HEK293 (cell line): ENCODE results near the gene CTR9.

Source experiments
- CTCF ChIA-PET: fragments of 350-600 bp; formaldehyde crosslinking; extraction: SDS; loops from one replicate; lab custom pipeline; 2021; ENCODE audit warnings: antibody characterized with exemption; lab: Yijun Ruan, JAX
- POLR2A ChIA-PET: fragments of 300-600 bp; formaldehyde crosslinking; extraction: SDS; loops from one replicate; lab custom pipeline; 2020; ENCODE audit warnings: antibody characterized with exemption, inconsistent platforms; lab: Yijun Ruan, JAX
- H3K27ac ChIP-seq: fragments of 200-500 bp; sonication (Bioruptor generic); 2 replicates; pipeline ENCODE4 v1.5.1; 2014; ENCODE audit warnings: low read depth, low read length, control low read depth, inconsistent platforms; ENCODE audit errors: extremely low read depth
- H3K36me3 ChIP-seq, 2 experiments: fragments of 200-500 bp in 1 of 2; sonication (Bioruptor generic) in 1 of 2; 1 replicate in 1 of 2; 2 replicates in 1 of 2; pipeline ENCODE4 v1.5.1; 2014 to 2017; ENCODE audit warnings: inconsistent platforms in 2 of 2, low read length in 2 of 2; ENCODE audit not compliant: control insufficient read depth in 2 of 2, insufficient read depth in 1 of 2
- H3K4me1 ChIP-seq: fragments of 200-500 bp; sonication (Bioruptor generic); 2 replicates; pipeline ENCODE4 v1.5.1; 2014; ENCODE audit warnings: mild to moderate bottlenecking, low read length, inconsistent platforms; ENCODE audit not compliant: control insufficient read depth, insufficient read depth
- H3K4me3 ChIP-seq: 2 replicates; pipeline ENCODE4 v1.5.1; 2011; ENCODE audit warnings: low read depth, mild to moderate bottlenecking, control low read depth, low read length, moderate library complexity
- H3K9me3 ChIP-seq: fragments of 200-500 bp; sonication (Bioruptor generic); 2 replicates; pipeline ENCODE4 v1.5.1; 2014; ENCODE audit warnings: low read depth, low read length, inconsistent platforms; ENCODE audit not compliant: control insufficient read depth, insufficient read depth
- CTCF ChIP-seq: fragments of 450-650 bp; formaldehyde crosslinking; IDR thresholded peaks from 2 replicates; pipeline ENCODE4 v1.5.1; 2016; ENCODE audit warnings: missing biosample characterization, missing genetic modification characterization
- EGR2 ChIP-seq: fragments of 450-650 bp; formaldehyde crosslinking; IDR thresholded peaks from 2 replicates; pipeline ENCODE4 v1.5.1; 2016; ENCODE audit warnings: low read depth, missing biosample characterization, missing genetic modification characterization
- GLIS1 ChIP-seq: fragments of 450-650 bp; formaldehyde crosslinking; IDR thresholded peaks from 2 replicates; pipeline ENCODE4 v1.5.1; 2016; ENCODE audit warnings: missing biosample characterization, missing genetic modification characterization
- GLIS2 ChIP-seq: fragments of 450-650 bp; formaldehyde crosslinking; IDR thresholded peaks from 2 replicates; pipeline ENCODE4 v1.5.1; 2016; ENCODE audit warnings: missing biosample characterization, missing genetic modification characterization
- KLF1 ChIP-seq: fragments of 450-650 bp; formaldehyde crosslinking; IDR thresholded peaks from 2 replicates; pipeline ENCODE4 v1.5.1; 2016; ENCODE audit warnings: missing biosample characterization, missing genetic modification characterization
- KLF16 ChIP-seq: fragments of 450-650 bp; formaldehyde crosslinking; IDR thresholded peaks from 2 replicates; pipeline ENCODE4 v1.5.1; 2017; ENCODE audit warnings: missing biosample characterization, missing genetic modification characterization
- PBX3 ChIP-seq: sonication (generic); formaldehyde crosslinking; IDR thresholded peaks from 2 replicates; pipeline ENCODE4 v1.8.1; 2022; ENCODE audit warnings: mild to moderate bottlenecking, moderate library complexity, missing genetic modification reagents
- TRIM28 ChIP-seq: IDR thresholded peaks from 2 replicates; pipeline ENCODE4 v1.6.1; 2011; ENCODE audit warnings: low read length, control low read depth, borderline replicate concordance
- YY1 ChIP-seq: fragments of 450-650 bp; formaldehyde crosslinking; IDR thresholded peaks from 2 replicates; pipeline ENCODE4 v1.5.1; 2018; ENCODE audit warnings: missing biosample characterization, missing genetic modification characterization
- ZBTB17 ChIP-seq: fragments of 450-650 bp; formaldehyde crosslinking; IDR thresholded peaks from 2 replicates; pipeline ENCODE4 v1.5.1; 2016; ENCODE audit warnings: missing biosample characterization, missing genetic modification characterization
- ZBTB20 ChIP-seq: fragments of 450-650 bp; formaldehyde crosslinking; IDR thresholded peaks from 2 replicates; pipeline ENCODE4 v1.5.1; 2016; ENCODE audit warnings: missing biosample characterization, missing genetic modification characterization
- ZBTB26 ChIP-seq: fragments of 450-650 bp; formaldehyde crosslinking; optimal IDR thresholded peaks from 2 replicates; pipeline ENCODE3; 2016; ENCODE audit warnings: missing biosample characterization, mild to moderate bottlenecking, missing genetic modification characterization
- ZBTB48 ChIP-seq: fragments of 450-650 bp; formaldehyde crosslinking; IDR thresholded peaks from 2 replicates; pipeline ENCODE4 v1.5.1; 2016; ENCODE audit warnings: missing biosample characterization, missing genetic modification characterization
- ZBTB7A ChIP-seq: fragments of 450-650 bp; formaldehyde crosslinking; IDR thresholded peaks from 2 replicates; pipeline ENCODE4 v1.5.1; 2016; ENCODE audit warnings: low read depth, missing biosample characterization, missing genetic modification characterization
- ZEB2 ChIP-seq: fragments of 450-650 bp; formaldehyde crosslinking; IDR thresholded peaks from 2 replicates; pipeline ENCODE4 v1.5.1; 2016; ENCODE audit warnings: missing biosample characterization, missing genetic modification characterization
- ZFHX2 ChIP-seq: fragments of 450-650 bp; formaldehyde crosslinking; conservative IDR thresholded peaks from 2 replicates; pipeline ENCODE4 v1.5.1; 2016; ENCODE audit warnings: missing biosample characterization, missing genetic modification characterization
- ZFP37 ChIP-seq: fragments of 450-650 bp; formaldehyde crosslinking; IDR thresholded peaks from 2 replicates; pipeline ENCODE4 v1.5.1; 2016; ENCODE audit warnings: missing biosample characterization, missing genetic modification characterization
- ZIC2 ChIP-seq: fragments of 450-650 bp; formaldehyde crosslinking; IDR thresholded peaks from 2 replicates; pipeline ENCODE4 v1.5.1; 2016; ENCODE audit warnings: missing biosample characterization, missing genetic modification characterization
- ZNF121 ChIP-seq: fragments of 450-650 bp; formaldehyde crosslinking; IDR thresholded peaks from 2 replicates; pipeline ENCODE4 v1.5.1; 2016; ENCODE audit warnings: missing biosample characterization, missing genetic modification characterization
- ZNF2 ChIP-seq: fragments of 450-650 bp; formaldehyde crosslinking; IDR thresholded peaks from 2 replicates; pipeline ENCODE4 v1.5.1; 2016; ENCODE audit warnings: missing biosample characterization, missing genetic modification characterization
- ZNF366 ChIP-seq: fragments of 450-650 bp; formaldehyde crosslinking; conservative IDR thresholded peaks from 2 replicates; pipeline ENCODE4 v1.5.1; 2016; ENCODE audit warnings: missing biosample characterization, missing genetic modification characterization
- ZNF529 ChIP-seq: fragments of 450-650 bp; formaldehyde crosslinking; IDR thresholded peaks from 2 replicates; pipeline ENCODE4 v1.5.1; 2017; ENCODE audit warnings: missing genetic modification characterization, missing biosample characterization; ENCODE audit not compliant: insufficient replicate concordance
- ZNF600 ChIP-seq: fragments of 450-650 bp; formaldehyde crosslinking; IDR thresholded peaks from 2 replicates; pipeline ENCODE4 v1.5.1; 2016; ENCODE audit warnings: missing biosample characterization, missing genetic modification characterization
- ZNF654 ChIP-seq: fragments of 450-650 bp; formaldehyde crosslinking; IDR thresholded peaks from 2 replicates; pipeline ENCODE4 v1.5.1; 2016; ENCODE audit warnings: low read depth, missing biosample characterization, missing genetic modification characterization
- ZNF660 ChIP-seq: fragments of 450-650 bp; IDR thresholded peaks from 2 replicates; pipeline ENCODE4 v1.5.1; 2018; ENCODE audit warnings: missing biosample characterization, mild to moderate bottlenecking, missing genetic modification characterization
- ZNF692 ChIP-seq: fragments of 450-650 bp; formaldehyde crosslinking; IDR thresholded peaks from 2 replicates; pipeline ENCODE4 v1.5.1; 2016; ENCODE audit warnings: missing biosample characterization, missing genetic modification characterization
- ZNF792 ChIP-seq: fragments of 450-650 bp; formaldehyde crosslinking; IDR thresholded peaks from 2 replicates; pipeline ENCODE4 v1.5.1; 2016; ENCODE audit warnings: missing biosample characterization, missing genetic modification characterization
- ZSCAN18 ChIP-seq: fragments of 450-650 bp; formaldehyde crosslinking; IDR thresholded peaks from 2 replicates; pipeline ENCODE4 v1.5.1; 2016; ENCODE audit warnings: missing biosample characterization, missing genetic modification characterization

Gene CTR9

GRCh38 chr11:10792385-10793068 is 41.5 kb downstream of the CTR9 start:
- TF ChIP-seq ZNF660 (tag by site-specific recombination): peak; percentile 12; the same call in 1 of the 2 replicates
- no peak for TF ChIP-seq ZSCAN18 (tag by site-specific recombination)
- no peak for TF ChIP-seq KLF16
- no peak for TF ChIP-seq ZFHX2 (tag by site-specific recombination)
- peak; percentile 85; the same call in 1 of the 2 replicates for TF ChIP-seq ZNF121 (tag by site-specific recombination)
- TF ChIP-seq ZNF654 (tag by site-specific recombination): peak; percentile 77
- peak; percentile 42 for TF ChIP-seq GLIS2
- no peak for TF ChIP-seq ZNF366 (tag by site-specific recombination)
- 0 out of 2 replicates have a peak, but pooled peaks have one; percentile 25 for TF ChIP-seq ZIC2 (tag by site-specific recombination)
- 0 out of 2 replicates have a peak, but pooled peaks have one; percentile 28 for TF ChIP-seq ZNF692 (tag by site-specific recombination)
- TF ChIP-seq ZNF792 (tag by site-specific recombination): no peak
- 0 out of 2 replicates have a peak, but pooled peaks have one; percentile 71 for TF ChIP-seq ZBTB7A (tag by site-specific recombination)
- no peak for TF ChIP-seq YY1 (tag by site-specific recombination)
- TF ChIP-seq TRIM28: peak; percentile 51; the same call in 1 of the 2 replicates
- no peak for TF ChIP-seq ZNF529 (tag by site-specific recombination)
- peak; percentile 36 for TF ChIP-seq ZBTB20 (tag by site-specific recombination)
- TF ChIP-seq ZEB2: 0 out of 2 replicates have a peak, but pooled peaks have one; percentile 18
- peak; percentile 72 for TF ChIP-seq ZBTB48 (tag by site-specific recombination)
- TF ChIP-seq KLF1 (tag by site-specific recombination): 0 out of 2 replicates have a peak, but pooled peaks have one; percentile 19
- TF ChIP-seq GLIS1: peak; percentile 56
- 0 out of 2 replicates have a peak, but pooled peaks have one; percentile 60 for TF ChIP-seq ZFP37 (tag by site-specific recombination)
- TF ChIP-seq ZBTB17 (tag by site-specific recombination): peak; percentile 31
- TF ChIP-seq CTCF (tag by site-specific recombination): peak; percentile 90
- TF ChIP-seq ZNF2 (tag by site-specific recombination): peak; percentile 99
- TF ChIP-seq ZNF600 (tag by site-specific recombination): peak; percentile 72
- TF ChIP-seq EGR2: no peak
- TF ChIP-seq PBX3 (CRISPR knock-in tag): 0 out of 2 replicates have a peak, but pooled peaks have one; percentile 72
- TF ChIP-seq ZBTB26 (tag by site-specific recombination): no peak
- TF ChIP-seq, all 188 proteins: peak for 19
- H3K4me3 ChIP-seq: no peak overlapping the region
- peaks cover 0 to 23% of the 10 kb centered on the region in 2 experiments; a peak in 2 of 3 replicates for H3K36me3 ChIP-seq
- H3K27ac ChIP-seq: no peak overlapping the region
- no peaks in the 10 kb centered on the region for H3K4me1 ChIP-seq
- POLR2A ChIA-PET: interaction anchor here (0.7 to 6.5 kb wide), 8 partner anchors 9 to 139 kb away, joined by 3 to 72 read pairs (median 4); partner anchors contain the start of genes CTR9, EIF4G2 and ZBED5
- no peaks in the 10 kb centered on the region for H3K9me3 ChIP-seq
- CTCF ChIA-PET: interaction anchor here (0.6 to 6.3 kb wide), 56 partner anchors 8 to 999 kb away, joined by 3 to 97 read pairs (median 4); no protein-coding TSS in a partner anchor
